ENCODE measurements around the gene TNNT1.

- no peak for TF ChIP-seq CTCF (IDR thresholded peaks at IDR 0.05)
- no peak for TF ChIP-seq POLR2AphosphoS5 (IDR thresholded peaks at IDR 0.05)
- no peak for TF ChIP-seq POLR2A (IDR thresholded peaks at IDR 0.05)
- no peak for TF ChIP-seq EP300 (IDR thresholded peaks at IDR 0.05)
Observed at GRCh38 chr19:55133639-55134444, 15.2 kb downstream of the TNNT1 start.
